ENCODE measurements around the gene DCHS2. TPM values are rescaled to one million over a fixed set of nuclear protein-coding genes. Genes with fewer than 3 reads are reported as not detected.

DCHS2 gene
- total RNA-seq, 1 donor from 2014 or later: not detected

- no peak for FAIRE-seq
- H3K4me3 ChIP-seq (ENCODE audit: low read depth, low read length): no peak overlapping the region
- H3K27me3 ChIP-seq (ENCODE audit: control insufficient read depth, insufficient read depth, low read length): no peaks in the 10 kb centered on the region
- TF ChIP-seq CTCF (IDR thresholded peaks at IDR 0.05; ENCODE audit: insufficient read depth, low read length, severe bottlenecking): no peak
- H3K36me3 ChIP-seq (ENCODE audit: control insufficient read depth, insufficient read depth, low read length): no peaks in the 10 kb centered on the region
- DNase-seq (ENCODE audit: low read depth): no peak
Observed at GRCh38 chr4:154511981-154512380, 20.4 kb upstream of the DCHS2 start.

- Histone ChIP-seq H3K27me3 (ENCODE audit: control insufficient read depth, insufficient read depth, low read length) (no peaks in the 10 kb centered on the region), H3K36me3 (ENCODE audit: control insufficient read depth, insufficient read depth, low read length) (no peaks in the 10 kb centered on the region), H3K4me3 (ENCODE audit: low read depth, low read length) (no peak overlapping the region)
- no peak for TF ChIP-seq CTCF (IDR thresholded peaks at IDR 0.05; ENCODE audit: insufficient read depth, low read length, severe bottlenecking)
- FAIRE-seq (no peak), DNase-seq (ENCODE audit: low read depth) (no peak)
Observed at GRCh38 chr4:154511548-154511947, 19.9 kb upstream of the DCHS2 start.

GRCh38 chr4:154507156-154507555 lies 15.6 kb upstream of the DCHS2 start:
- DNase-seq (ENCODE audit: low read depth) (peak; percentile 97), FAIRE-seq (peak; percentile 87)
- Histone ChIP-seq H3K27me3 (ENCODE audit: control insufficient read depth, insufficient read depth, low read length) (no peaks in the 10 kb centered on the region), H3K36me3 (ENCODE audit: control insufficient read depth, insufficient read depth, low read length) (no peaks in the 10 kb centered on the region), H3K4me3 (ENCODE audit: low read depth, low read length) (no peak overlapping the region)
- no peak for TF ChIP-seq CTCF (IDR thresholded peaks at IDR 0.05; ENCODE audit: insufficient read depth, low read length, severe bottlenecking)

GRCh38 chr4:154506253-154506652 lies 14.7 kb upstream of the DCHS2 start:
- H3K4me3 ChIP-seq (ENCODE audit: low read depth, low read length): no peak overlapping the region
- DNase-seq (ENCODE audit: low read depth) (peak; percentile 57), FAIRE-seq (no peak)
- H3K27me3 ChIP-seq (ENCODE audit: control insufficient read depth, insufficient read depth, low read length): peaks cover 1% of the 10 kb centered on the region
- no peaks in the 10 kb centered on the region for H3K36me3 ChIP-seq (ENCODE audit: control insufficient read depth, insufficient read depth, low read length)
- TF ChIP-seq CTCF (IDR thresholded peaks at IDR 0.05; ENCODE audit: insufficient read depth, low read length, severe bottlenecking): peak; percentile 42

- peak; percentile 52 for FAIRE-seq
- DNase-seq (ENCODE audit: low read depth): peak; percentile 64
Observed at GRCh38 chr4:154503598-154503997, 12.0 kb upstream of the DCHS2 start.

More at GRCh38 chr4:154503598-154503997, 12.0 kb upstream of the DCHS2 start:
- no peaks in the 10 kb centered on the region for H3K36me3 ChIP-seq (ENCODE audit: control insufficient read depth, insufficient read depth, low read length)
- TF ChIP-seq CTCF (IDR thresholded peaks at IDR 0.05; ENCODE audit: insufficient read depth, low read length, severe bottlenecking): peak; percentile 49
- no peak overlapping the region for H3K4me3 ChIP-seq (ENCODE audit: low read depth, low read length)
- H3K27me3 ChIP-seq (ENCODE audit: control insufficient read depth, insufficient read depth, low read length): peaks cover 1% of the 10 kb centered on the region
